Gastrocnemius medialis (tissue), 4 donors: ENCODE measurements around the gene GTF3C4. TPM values are rescaled to one million over a fixed set of nuclear protein-coding genes. Genes with fewer than 3 reads are reported as not detected.

Source experiments
- ATAC-seq, 2 donors: fragments of 150-250 bp; one replicate each; pipeline ENCODE4 v1.9.1; 2016
- DNase-seq, 2 donors: peaks; one replicate each; pipeline ENCODE4 v3.0.0-alpha.2; 2019
- H3K27ac ChIP-seq, 4 donors: fragments of 200-600 bp; sonication (generic); 1 replicate in 1 of 4; 2 replicates in 3 of 4; pipeline ENCODE4 v1.5.1; 2016 to 2018; ENCODE audit warnings: mild to moderate bottlenecking in 2 of 4, moderate library complexity in 1 of 4
- H3K27me3 ChIP-seq, 3 donors: fragments of 200-600 bp; sonication (generic) in 2 of 3; 1 replicate in 1 of 3; 2 replicates in 2 of 3; pipeline versions ENCODE4 v1.5.1 to v1.6.0; 2016 to 2019; ENCODE audit warnings: mild to moderate bottlenecking in 1 of 3, moderate library complexity in 1 of 3
- H3K36me3 ChIP-seq, 2 donors: fragments of 200-600 bp; sonication (generic) in 1 of 2; one replicate each; pipeline ENCODE4 v1.5.1; 2017 to 2018
- H3K4me1 ChIP-seq, 2 donors: fragments of 200-600 bp; sonication (generic) in 1 of 2; one replicate each; pipeline ENCODE4 v1.5.1; 2016 to 2017; ENCODE audit warnings: mild to moderate bottlenecking in 2 of 2
- H3K4me3 ChIP-seq, 4 donors: fragments of 200-600 bp; sonication (generic) in 3 of 4; 1 replicate in 1 of 4; 2 replicates in 3 of 4; pipeline ENCODE4 v1.5.1; 2016 to 2019; ENCODE audit warnings: mild to moderate bottlenecking in 2 of 4
- H3K9me3 ChIP-seq, 3 donors: fragments of 200-600 bp; sonication (generic) in 2 of 3; 1 replicate in 1 of 3; 2 replicates in 2 of 3; pipeline ENCODE4 v1.5.1; 2016 to 2019
- CTCF ChIP-seq, 5 experiments: fragments of 450-650 bp in 3 of 5; fragments of 200-600 bp in 2 of 5; sonication (generic) in 2 of 5; IDR thresholded peaks in 4 of 5; conservative IDR thresholded peaks in 1 of 5; 1 replicate in 4 of 5; 2 replicates in 1 of 5; pipeline ENCODE4 v1.5.1; 2016 to 2019; ENCODE audit warnings: antibody characterized with exemption in 5 of 5, mild to moderate bottlenecking in 3 of 5, moderate library complexity in 3 of 5
- POLR2A ChIP-seq, 2 donors: fragments of 450-650 bp; IDR thresholded peaks; one replicate each; pipeline ENCODE4 v1.6.1; 2017; ENCODE audit warnings: antibody characterized with exemption in 2 of 2, mild to moderate bottlenecking in 2 of 2, moderate library complexity in 2 of 2
- in situ Hi-C, 4 donors: fragments of 200-750 bp; cut with MboI; loops; one replicate each; pipeline versions ENCODE4 v1.15.0 to v1.8.0; 2017; ENCODE audit warnings: low sequenced_read_pairs in 4 of 4
- intact Hi-C: fragments of 100-400 bp; cut with DNase I; formaldehyde crosslinking; loops from one replicate; pipeline ENCODE4 v1.15.1; 2023; ENCODE audit warnings: low total_unique reads
- total RNA-seq, 4 donors: library from RNA; depleted of rRNA; stranded (reverse); fragments of >200 nt; gene quantifications; one replicate each; pipeline versions ENCODE4 v1.1.0 to v1.2.3, GENCODE V29; 2016

Gene GTF3C4
- total RNA-seq, 4 donors from 2014 or later, result 9.2 to 11.7 (median 10.8) TPM

GRCh38 chr9:132645711-132646110 is 24.6 kb upstream of the GTF3C4 start:
- Histone ChIP-seq H3K27ac (no peak overlapping the region), H3K4me3 (no peak overlapping the region), H3K9me3 (no peaks in the 10 kb centered on the region), H3K27me3 (no peaks in the 10 kb centered on the region), H3K4me1 (no peaks in the 10 kb centered on the region), H3K36me3 (peaks cover 0 to 93% of the 10 kb centered on the region in 2 donors)
- in situ Hi-C loops (no loop called here), intact Hi-C loops (no loop called here)
- TF ChIP-seq CTCF (IDR thresholded peaks at IDR 0.05 in 4 of 5, conservative IDR thresholded peaks at IDR 0.05 in 1 of 5), result no peak
- no peak for TF ChIP-seq POLR2A (IDR thresholded peaks at IDR 0.05)
- ATAC-seq (no peak), DNase-seq (no peak)

- Histone ChIP-seq H3K27ac (no peak overlapping the region), H3K36me3 (peaks cover 0 to 93% of the 10 kb centered on the region in 2 donors), H3K4me3 (no peak overlapping the region), H3K27me3 (no peaks in the 10 kb centered on the region), H3K4me1 (no peaks in the 10 kb centered on the region), H3K9me3 (no peaks in the 10 kb centered on the region)
- intact Hi-C loops (no loop called here), in situ Hi-C loops (no loop called here)
- DNase-seq (no peak), ATAC-seq (no peak)
- no peak for TF ChIP-seq POLR2A (IDR thresholded peaks at IDR 0.05)
- TF ChIP-seq CTCF (IDR thresholded peaks at IDR 0.05 in 4 of 5, conservative IDR thresholded peaks at IDR 0.05 in 1 of 5), result no peak
Measured at GRCh38 chr9:132646726-132647125, 23.5 kb upstream of the GTF3C4 start.

GRCh38 chr9:132647355-132647754 is 22.9 kb upstream of the GTF3C4 start:
- H3K4me1 ChIP-seq, result no peaks in the 10 kb centered on the region
- no peaks in the 10 kb centered on the region for H3K9me3 ChIP-seq
- ATAC-seq, result no peak
- no peak for DNase-seq
- TF ChIP-seq CTCF (IDR thresholded peaks at IDR 0.05 in 4 of 5, conservative IDR thresholded peaks at IDR 0.05 in 1 of 5), result no peak
- no peak for TF ChIP-seq POLR2A (IDR thresholded peaks at IDR 0.05)
- no peaks in the 10 kb centered on the region for H3K27me3 ChIP-seq
- in situ Hi-C loops (no loop called here), intact Hi-C loops (no loop called here)
- no peak overlapping the region for H3K4me3 ChIP-seq
- H3K36me3 ChIP-seq, result peaks cover 0 to 91% of the 10 kb centered on the region in 2 donors
- H3K27ac ChIP-seq, result no peak overlapping the region

GRCh38 chr9:132647806-132648205 is 22.5 kb upstream of the GTF3C4 start:
- H3K27ac ChIP-seq, result no peak overlapping the region
- peaks cover 0 to 93% of the 10 kb centered on the region in 2 donors for H3K36me3 ChIP-seq
- no peak for ATAC-seq
- intact Hi-C loops (no loop called here), in situ Hi-C loops (no loop called here)
- no peaks in the 10 kb centered on the region for H3K27me3 ChIP-seq
- H3K4me3 ChIP-seq, result no peak overlapping the region
- TF ChIP-seq POLR2A (IDR thresholded peaks at IDR 0.05) (no peak), CTCF (IDR thresholded peaks at IDR 0.05 in 4 of 5, conservative IDR thresholded peaks at IDR 0.05 in 1 of 5) (no peak)
- H3K9me3 ChIP-seq, result no peaks in the 10 kb centered on the region
- no peaks in the 10 kb centered on the region for H3K4me1 ChIP-seq
- no peak for DNase-seq

- Histone ChIP-seq H3K9me3 (no peaks in the 10 kb centered on the region), H3K27ac (no peak overlapping the region), H3K36me3 (peaks cover 0 to 89% of the 10 kb centered on the region in 2 donors), H3K27me3 (no peaks in the 10 kb centered on the region), H3K4me3 (no peak overlapping the region), H3K4me1 (no peaks in the 10 kb centered on the region)
- TF ChIP-seq CTCF (IDR thresholded peaks at IDR 0.05 in 4 of 5, conservative IDR thresholded peaks at IDR 0.05 in 1 of 5) (no peak), POLR2A (IDR thresholded peaks at IDR 0.05) (no peak)
- intact Hi-C loops, result no loop called here
- in situ Hi-C loops, result no loop called here
- no peak for DNase-seq
- ATAC-seq, result no peak
Measured at GRCh38 chr9:132648283-132648682, 22.0 kb upstream of the GTF3C4 start.
